Ovary (tissue), 3 donors: ENCODE measurements around the gene GMNC.

Source experiments
- CTCF ChIP-seq, 3 donors: fragments of 450-650 bp in 2 of 3; fragments of 200-600 bp in 1 of 3; IDR thresholded peaks; one replicate each; pipeline versions ENCODE4 v1.5.1 to v1.8.0; 2016 to 2022; ENCODE audit warnings: antibody characterized with exemption in 3 of 3, mild to moderate bottlenecking in 1 of 3
- EP300 ChIP-seq: sonication (generic); formaldehyde crosslinking; IDR thresholded peaks from one replicate; pipeline ENCODE4 v1.6.1; 2017; ENCODE audit warnings: antibody characterized with exemption
- POLR2A ChIP-seq: fragments of 450-650 bp; IDR thresholded peaks from one replicate; pipeline ENCODE4 v1.6.1; 2017; ENCODE audit warnings: antibody characterized with exemption, mild to moderate bottlenecking, moderate library complexity
- donor health status: DM: no; HTN: no; CAD: no.

GRCh38 chr3:190825386-190826016 is 37.0 kb downstream of the GMNC start:
- TF ChIP-seq CTCF (IDR thresholded peaks at IDR 0.05): no peak
- no peak for TF ChIP-seq POLR2A
- no peak for TF ChIP-seq EP300
